Neural progenitor cell (in vitro differentiated cells): ENCODE data around the gene PCDHGA3. TPM values are rescaled to one million over a fixed set of nuclear protein-coding genes. Genes with fewer than 3 reads are reported as not detected.
A peak's percentile ranks its signal among the peaks of the same experiment; 100 is the strongest.

Experiments
- DNase-seq: peaks from one replicate; pipeline ENCODE4 v3.0.0-alpha.2; 2016; ENCODE audit warnings: low spot score
- H2AFZ ChIP-seq: fragments of 200-600 bp; sonication (generic); replicated peaks from 2 replicates; pipeline ENCODE4 v1.6.1; 2016; ENCODE audit warnings: antibody characterized with exemption
- H3F3A ChIP-seq: fragments of 200-600 bp; sonication (generic); 2 replicates; pipeline ENCODE4 v1.6.1; 2016; ENCODE audit warnings: antibody characterized with exemption, low read depth
- H3K27ac ChIP-seq: fragments of 200-600 bp; sonication (generic); 2 replicates; pipeline ENCODE4 v1.5.1; 2016; ENCODE audit warnings: mild to moderate bottlenecking
- H3K27me3 ChIP-seq: fragments of 200-600 bp; sonication (generic); 2 replicates; pipeline ENCODE4 v1.6.1; 2016; ENCODE audit warnings: mild to moderate bottlenecking, moderate library complexity
- H3K36me3 ChIP-seq: fragments of 200-600 bp; sonication (generic); 2 replicates; pipeline ENCODE4 v1.5.1; 2016
- H3K4me1 ChIP-seq: fragments of 200-600 bp; sonication (generic); 2 replicates; pipeline ENCODE4 v1.6.1; 2016; ENCODE audit warnings: mixed run types
- H3K4me2 ChIP-seq: fragments of 200-600 bp; sonication (generic); 2 replicates; pipeline ENCODE4 v1.6.1; 2016
- H3K4me3 ChIP-seq: fragments of 200-600 bp; sonication (generic); 2 replicates; pipeline ENCODE4 v1.5.1; 2016
- H3K79me2 ChIP-seq: fragments of 200-600 bp; sonication (generic); 2 replicates; pipeline ENCODE4 v1.6.1; 2016; ENCODE audit warnings: low read depth
- H3K9ac ChIP-seq: fragments of 200-600 bp; sonication (generic); 2 replicates; pipeline ENCODE4 v1.6.1; 2016
- H3K9me3 ChIP-seq: fragments of 200-600 bp; sonication (generic); 2 replicates; pipeline ENCODE4 v1.5.1; 2016; ENCODE audit warnings: low read depth
- H4K20me1 ChIP-seq: fragments of 200-600 bp; sonication (generic); 2 replicates; pipeline ENCODE4 v1.6.1; 2016; ENCODE audit warnings: low read depth
- H3K27ac Mint-ChIP-seq: 3 replicates; pipeline ENCODE4 v1.8.0; 2021; ENCODE audit warnings: mixed read lengths
- H3K27me3 Mint-ChIP-seq: 2 replicates; pipeline ENCODE4 v1.8.0; 2022; ENCODE audit warnings: low read depth, mild to moderate bottlenecking, inconsistent platforms, moderate library complexity, mixed read lengths; ENCODE audit not compliant: insufficient read depth
- H3K36me3 Mint-ChIP-seq: 3 replicates; pipeline ENCODE4 v1.8.0; 2021; ENCODE audit warnings: mixed read lengths
- H3K4me1 Mint-ChIP-seq: 3 replicates; pipeline ENCODE4 v1.8.0; 2021; ENCODE audit warnings: mixed read lengths
- H3K4me3 Mint-ChIP-seq: 3 replicates; pipeline ENCODE4 v1.8.0; 2021; ENCODE audit warnings: mild to moderate bottlenecking, moderate library complexity, mixed read lengths
- H3K9me3 Mint-ChIP-seq: 3 replicates; pipeline ENCODE4 v1.8.0; 2020; ENCODE audit warnings: mixed read lengths
- CTCF ChIP-seq: fragments of 200-600 bp; sonication (generic); IDR thresholded peaks from 2 replicates; pipeline ENCODE4 v1.5.1; 2017; ENCODE audit warnings: antibody characterized with exemption, mild to moderate bottlenecking
- EZH2 ChIP-seq: fragments of 200-600 bp; sonication (generic); IDR thresholded peaks from 2 replicates; pipeline ENCODE4 v1.6.1; 2017; ENCODE audit warnings: antibody characterized with exemption, mild to moderate bottlenecking, moderate library complexity
- EZH2phosphoT487 ChIP-seq: fragments of 200-600 bp; sonication (generic); IDR thresholded peaks from 2 replicates; pipeline ENCODE4 v1.6.1; 2017; ENCODE audit warnings: antibody characterized with exemption
- total RNA-seq: library from RNA; depleted of rRNA; stranded (reverse); fragments of >200 nt; gene quantifications from 2 replicates; pipeline ENCODE4 v1.2.3, GENCODE V29; 2015; ENCODE audit warnings: low replicate concordance

Gene PCDHGA3
- total RNA-seq, 1 donor from 2014 or later = 0.54 TPM

GRCh38 chr5:141354900-141355469, 11.4 kb downstream of the PCDHGA3 start, which contains the start of gene PCDHGA4:
TSS of gene PCDHGA4 (plus strand) at chr5:141355021. CDS start at chr5:141355108, 87 bp downstream.
- Mint-ChIP-seq H3K4me1 (no peaks in the 10 kb centered on the region), H3K27me3 (peaks cover 2% of the 10 kb centered on the region), H3K27ac (no peak within 1 kb of the TSS), H3K36me3 (peaks cover 7% of the 10 kb centered on the region), H3K9me3 (peaks cover 60% of the 10 kb centered on the region), H3K4me3 (no peak within 1 kb of the TSS)
- Histone ChIP-seq H3K4me2 (no peak within 1 kb of the TSS), H3K4me1 (no peaks in the 10 kb centered on the region), H3K9ac (no peak within 1 kb of the TSS), H3K9me3 (peaks cover 10% of the 10 kb centered on the region), H3K27ac (no peak within 1 kb of the TSS), H4K20me1 (no peaks in the 10 kb centered on the region), H2AFZ (no peak within 1 kb of the TSS), H3K4me3 (no peak within 1 kb of the TSS), H3K36me3 (no peaks in the 10 kb centered on the region), H3F3A (no peaks in the 10 kb centered on the region), H3K27me3 (no peaks in the 10 kb centered on the region), H3K79me2 (no peaks in the 10 kb centered on the region)
- DNase-seq = no peak
- peak; percentile 44 for TF ChIP-seq CTCF
- no peak for TF ChIP-seq EZH2

GRCh38 chr5:141355641-141356040, 12.0 kb downstream of the PCDHGA3 start:
- no peaks in the 10 kb centered on the region for H3K36me3 ChIP-seq
- H3K27me3 Mint-ChIP-seq = peaks cover 2% of the 10 kb centered on the region
- H3K4me1 ChIP-seq = no peaks in the 10 kb centered on the region
- H3K36me3 Mint-ChIP-seq = peaks cover 7% of the 10 kb centered on the region
- H3K27ac ChIP-seq = no peak overlapping the region
- H3K9me3 Mint-ChIP-seq = peaks cover 60% of the 10 kb centered on the region
- no peaks in the 10 kb centered on the region for H4K20me1 ChIP-seq
- no peaks in the 10 kb centered on the region for H3K27me3 ChIP-seq
- H3K4me3 Mint-ChIP-seq = no peak overlapping the region
- no peak for TF ChIP-seq EZH2phosphoT487
- H3K27ac Mint-ChIP-seq = no peak overlapping the region
- H3K79me2 ChIP-seq = no peaks in the 10 kb centered on the region
- peaks cover 16% of the 10 kb centered on the region for H3K9me3 ChIP-seq
- no peak overlapping the region for H3K4me3 ChIP-seq
- no peak for DNase-seq
- no peaks in the 10 kb centered on the region for H3F3A ChIP-seq
- no peak overlapping the region for H3K9ac ChIP-seq
- no peak overlapping the region for H3K4me2 ChIP-seq
- H2AFZ ChIP-seq = no peak overlapping the region
- no peaks in the 10 kb centered on the region for H3K4me1 Mint-ChIP-seq

- Histone ChIP-seq H3K9me3 (peaks cover 17% of the 10 kb centered on the region), H4K20me1 (no peaks in the 10 kb centered on the region), H3K27ac (no peak overlapping the region), H3K79me2 (no peaks in the 10 kb centered on the region), H3K27me3 (no peaks in the 10 kb centered on the region), H3K4me3 (no peak overlapping the region), H2AFZ (no peak overlapping the region), H3K4me2 (no peak overlapping the region), H3K4me1 (no peaks in the 10 kb centered on the region), H3F3A (no peaks in the 10 kb centered on the region), H3K9ac (no peak overlapping the region), H3K36me3 (no peaks in the 10 kb centered on the region)
- Mint-ChIP-seq H3K4me3 (no peak overlapping the region), H3K9me3 (peaks cover 60% of the 10 kb centered on the region), H3K27me3 (peaks cover 2% of the 10 kb centered on the region), H3K36me3 (peaks cover 7% of the 10 kb centered on the region), H3K27ac (no peak overlapping the region), H3K4me1 (no peaks in the 10 kb centered on the region)
- DNase-seq = no peak
- no peak for TF ChIP-seq EZH2
- no peak for TF ChIP-seq CTCF
- no peak for TF ChIP-seq EZH2phosphoT487
Observed at GRCh38 chr5:141356133-141356532, 12.5 kb downstream of the PCDHGA3 start.

- Histone ChIP-seq H3K27me3 (no peaks in the 10 kb centered on the region), H3K4me3 (no peak overlapping the region), H2AFZ (no peak overlapping the region), H3F3A (no peaks in the 10 kb centered on the region), H3K79me2 (no peaks in the 10 kb centered on the region), H3K9me3 (peaks cover 13% of the 10 kb centered on the region), H3K36me3 (no peaks in the 10 kb centered on the region), H3K9ac (no peak overlapping the region), H3K4me1 (no peaks in the 10 kb centered on the region), H3K4me2 (no peak overlapping the region), H3K27ac (no peak overlapping the region), H4K20me1 (no peaks in the 10 kb centered on the region)
- Mint-ChIP-seq H3K9me3 (peaks cover 61% of the 10 kb centered on the region), H3K27ac (no peak overlapping the region), H3K27me3 (peaks cover 2% of the 10 kb centered on the region), H3K4me1 (no peaks in the 10 kb centered on the region), H3K4me3 (no peak overlapping the region), H3K36me3 (peaks cover 7% of the 10 kb centered on the region)
- DNase-seq = no peak
- TF ChIP-seq CTCF (no peak), EZH2phosphoT487 (no peak)
Observed at GRCh38 chr5:141356950-141357349, 13.3 kb downstream of the PCDHGA3 start.
